SK-N-SH (cell line): Measurements from ENCODE around the gene CNIH3.

Experiments used
- CTCF ChIP-seq: fragments of 200-600 bp; sonication (generic); IDR thresholded peaks from 2 replicates; pipeline ENCODE4 v1.6.1; 2017; ENCODE audit warnings: antibody characterized with exemption, mild to moderate bottlenecking, moderate library complexity
- JUND ChIP-seq: IDR thresholded peaks from 2 replicates; pipeline ENCODE4 v1.4.0; 2012

- TF ChIP-seq JUND = no peak
- no peak for TF ChIP-seq CTCF
Measured at GRCh38 chr1:224683936-224684335, 67.8 kb downstream of the CNIH3 start.
